KMS-11 (cell line): ENCODE measurements around the gene LBX1.

Source experiments
- H2AFZ ChIP-seq: fragments of 200-600 bp; sonication (generic); 2 replicates; pipeline ENCODE4 v1.6.1; 2016; ENCODE audit warnings: antibody characterized with exemption, mixed run types, low read depth
- H3K27ac ChIP-seq: fragments of 200-600 bp; sonication (generic); 2 replicates; pipeline ENCODE4 v1.6.1; 2016; ENCODE audit warnings: mild to moderate bottlenecking, mixed run types
- H3K27me3 ChIP-seq: fragments of 200-600 bp; sonication (generic); 2 replicates; pipeline ENCODE4 v1.6.1; 2017; ENCODE audit warnings: mild to moderate bottlenecking, low read depth, mixed run types, moderate library complexity; ENCODE audit not compliant: insufficient read depth
- H3K36me3 ChIP-seq: fragments of 200-600 bp; sonication (generic); 2 replicates; pipeline ENCODE4 v1.6.1; 2017; ENCODE audit warnings: mild to moderate bottlenecking, mixed run types; ENCODE audit not compliant: insufficient read depth
- H3K4me1 ChIP-seq: fragments of 200-600 bp; sonication (generic); 2 replicates; pipeline ENCODE4 v1.6.1; 2016; ENCODE audit warnings: mild to moderate bottlenecking, low read depth, mixed run types; ENCODE audit not compliant: poor library complexity, severe bottlenecking
- H3K4me2 ChIP-seq: fragments of 200-600 bp; sonication (generic); 2 replicates; pipeline ENCODE4 v1.7.0; 2016; ENCODE audit warnings: mild to moderate bottlenecking, mixed run types
- H3K4me3 ChIP-seq: fragments of 200-600 bp; sonication (generic); IDR thresholded peaks from 2 replicates; pipeline ENCODE4 v1.6.1; 2017; ENCODE audit warnings: low read depth, low read length, mixed read lengths; ENCODE audit not compliant: insufficient read depth
- H3K79me2 ChIP-seq: fragments of 200-600 bp; sonication (generic); 2 replicates; pipeline ENCODE4 v1.6.1; 2016; ENCODE audit warnings: low read depth, mixed run types; ENCODE audit not compliant: insufficient read depth
- H3K9ac ChIP-seq: fragments of 200-600 bp; sonication (generic); 2 replicates; pipeline ENCODE4 v1.6.1; 2016; ENCODE audit warnings: mild to moderate bottlenecking, mixed run types
- H4K20me1 ChIP-seq: fragments of 200-600 bp; sonication (generic); 2 replicates; pipeline ENCODE4 v1.6.1; 2016; ENCODE audit warnings: mild to moderate bottlenecking, mixed run types; ENCODE audit not compliant: insufficient read depth
- CTCF ChIP-seq: fragments of 200-600 bp; sonication (generic); conservative IDR thresholded peaks from 2 replicates; pipeline ENCODE4 v1.6.1; 2017; ENCODE audit warnings: low read depth, mild to moderate bottlenecking, antibody characterized with exemption, low read length, moderate library complexity, mixed read lengths

LBX1 gene

GRCh38 chr10:101241840-101242707 lies 12.8 kb upstream of the LBX1 start:
- no peak for TF ChIP-seq CTCF
- Histone ChIP-seq H3K4me2 (no peak overlapping the region), H3K4me3 (no peak overlapping the region), H3K4me1 (no peaks in the 10 kb centered on the region), H2AFZ (no peak overlapping the region), H4K20me1 (no peaks in the 10 kb centered on the region), H3K9ac (no peak overlapping the region), H3K27me3 (no peaks in the 10 kb centered on the region; the same call in 1 of the 2 replicates), H3K36me3 (no peaks in the 10 kb centered on the region), H3K27ac (no peak overlapping the region), H3K79me2 (no peaks in the 10 kb centered on the region)

- H3K79me2 ChIP-seq: no peaks in the 10 kb centered on the region
- H2AFZ ChIP-seq: no peak overlapping the region
- no peaks in the 10 kb centered on the region for H3K36me3 ChIP-seq
- no peaks in the 10 kb centered on the region; the same call in 1 of the 2 replicates for H3K27me3 ChIP-seq
- no peak overlapping the region for H3K27ac ChIP-seq
- H3K4me1 ChIP-seq: no peaks in the 10 kb centered on the region
- H3K4me2 ChIP-seq: no peak overlapping the region
- TF ChIP-seq CTCF: no peak
- no peak overlapping the region for H3K9ac ChIP-seq
- no peak overlapping the region for H3K4me3 ChIP-seq
- no peaks in the 10 kb centered on the region for H4K20me1 ChIP-seq
These were observed 9.5 kb upstream of the LBX1 start for GRCh38 chr10:101238732-101239105.

- no peak overlapping the region for H3K4me2 ChIP-seq
- no peaks in the 10 kb centered on the region for H4K20me1 ChIP-seq
- H3K27me3 ChIP-seq: no peaks in the 10 kb centered on the region; the same call in 1 of the 2 replicates
- H3K9ac ChIP-seq: no peak overlapping the region
- no peak for TF ChIP-seq CTCF
- H3K36me3 ChIP-seq: no peaks in the 10 kb centered on the region
- no peak overlapping the region for H3K4me3 ChIP-seq
- no peak overlapping the region for H3K27ac ChIP-seq
- H3K79me2 ChIP-seq: no peaks in the 10 kb centered on the region
- H2AFZ ChIP-seq: no peak overlapping the region
- H3K4me1 ChIP-seq: no peaks in the 10 kb centered on the region
These were observed 8.9 kb upstream of the LBX1 start for GRCh38 chr10:101237982-101238731.

- Histone ChIP-seq H4K20me1 (no peaks in the 10 kb centered on the region), H2AFZ (no peak overlapping the region), H3K79me2 (no peaks in the 10 kb centered on the region), H3K36me3 (no peaks in the 10 kb centered on the region), H3K27ac (no peak overlapping the region), H3K4me2 (no peak overlapping the region), H3K27me3 (peaks cover under 1% of the 10 kb centered on the region; the same call in 1 of the 2 replicates), H3K4me3 (no peak overlapping the region), H3K9ac (no peak overlapping the region), H3K4me1 (no peaks in the 10 kb centered on the region)
- no peak for TF ChIP-seq CTCF
These were observed 8.1 kb upstream of the LBX1 start for GRCh38 chr10:101237081-101237981.
